HAP-1 (cell line): Measurements from ENCODE around the gene CCND1.

Experiments used
- DNase-seq, 2 experiments: peaks; one replicate each; pipeline ENCODE4 v3.0.0-alpha.2; 2016 to 2020; ENCODE audit warnings: low spot score in 2 of 2
- H3K27me3 ChIP-seq: fragments of 250-450 bp; sonication (Bioruptor Pico); 2 replicates; pipeline ENCODE4 v1.5.1; 2020; ENCODE audit warnings: low read depth, mild to moderate bottlenecking, moderate library complexity
- H3K36me3 ChIP-seq: fragments of 250-450 bp; sonication (Bioruptor Pico); replicated peaks from 2 replicates; pipeline ENCODE4 v1.5.1; 2020; ENCODE audit warnings: mild to moderate bottlenecking
- H3K4me1 ChIP-seq: fragments of 250-450 bp; sonication (Bioruptor Pico); 2 replicates; pipeline ENCODE4 v1.5.1; 2020; ENCODE audit warnings: mild to moderate bottlenecking
- H3K4me3 ChIP-seq: fragments of 250-450 bp; sonication (Bioruptor Pico); 2 replicates; pipeline ENCODE4 v1.5.1; 2020; ENCODE audit warnings: mild to moderate bottlenecking, moderate library complexity
- H3K9me3 ChIP-seq: fragments of 250-450 bp; sonication (Bioruptor Pico); 2 replicates; pipeline ENCODE4 v1.5.1; 2020; ENCODE audit warnings: mild to moderate bottlenecking, moderate library complexity
- in situ Hi-C: fragments of 300-500 bp; cut with MboI; formaldehyde crosslinking; loops from 3 replicates; pipeline ENCODE4 v1.14.3; 2020; ENCODE audit warnings: low sequenced_read_pairs, inconsistent platforms, mixed read lengths

CCND1 gene

GRCh38 chr11:69640260-69640994, 529 bp upstream of the CCND1 start:
- no peak for DNase-seq
- H3K9me3 ChIP-seq = no peaks in the 10 kb centered on the region
- no peak overlapping the region; the same call in 1 of the 2 replicates for H3K4me3 ChIP-seq
- H3K4me1 ChIP-seq = peaks cover 18% of the 10 kb centered on the region
- in situ Hi-C loops = loop anchor here (5.0 kb wide), 1 partner anchor 533 kb away; no protein-coding TSS in a partner anchor
- H3K27me3 ChIP-seq = peaks cover 59% of the 10 kb centered on the region
- H3K36me3 ChIP-seq = no peaks in the 10 kb centered on the region

DNA sequence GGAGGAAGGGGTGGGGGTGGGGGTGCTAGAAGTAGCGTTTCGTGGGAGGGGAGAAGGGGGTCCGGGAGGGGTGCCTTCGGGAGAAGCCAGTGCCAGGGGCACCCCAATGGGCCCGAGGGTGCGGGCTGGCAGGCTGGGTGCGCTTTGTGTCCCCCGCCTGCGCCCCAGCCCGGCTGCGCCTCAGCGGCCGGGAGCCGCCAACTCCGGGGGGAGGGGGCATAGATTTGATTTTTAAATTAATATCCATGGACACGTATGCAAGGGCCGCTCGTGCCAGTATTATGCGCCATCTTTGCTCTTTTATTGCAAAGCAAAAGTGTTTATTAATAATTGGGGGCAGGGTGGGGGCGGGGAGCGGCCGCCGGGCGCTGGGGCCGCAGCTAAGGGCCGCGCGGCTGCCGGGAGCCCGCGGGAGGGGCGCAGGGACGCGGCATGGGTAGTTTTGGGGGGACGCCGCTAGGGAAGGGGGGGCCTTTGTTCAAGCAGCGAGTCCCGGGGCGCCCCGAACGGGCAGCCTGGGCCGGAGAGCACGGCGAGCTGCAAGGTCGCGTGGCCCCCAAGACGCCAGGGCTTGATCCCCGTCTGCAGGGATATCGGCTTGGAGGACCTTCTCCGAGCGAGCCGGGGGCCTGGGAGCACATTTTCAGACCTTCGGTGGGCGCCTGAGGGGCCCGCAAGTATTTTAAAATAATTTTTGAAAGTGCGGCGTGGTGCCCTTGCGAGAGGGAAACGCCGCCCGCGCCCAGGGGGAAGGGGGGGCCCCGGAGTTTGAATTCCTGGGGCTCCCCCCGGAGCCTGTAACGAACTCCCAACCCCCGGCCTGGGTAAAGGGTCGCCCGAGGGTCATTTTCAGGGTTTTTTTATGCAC, 959 bp downstream of the CCND1 start:
- in situ Hi-C loops = loop anchor here (5.0 kb wide), 1 partner anchor 535 kb away; no protein-coding TSS in a partner anchor
- peak overlapping the region; percentile 34 for H3K4me3 ChIP-seq
- peaks cover 59% of the 10 kb centered on the region for H3K27me3 ChIP-seq
- H3K9me3 ChIP-seq = no peaks in the 10 kb centered on the region
- DNase-seq = no peak
- no peaks in the 10 kb centered on the region for H3K36me3 ChIP-seq
- peaks cover 11% of the 10 kb centered on the region for H3K4me1 ChIP-seq

DNA sequence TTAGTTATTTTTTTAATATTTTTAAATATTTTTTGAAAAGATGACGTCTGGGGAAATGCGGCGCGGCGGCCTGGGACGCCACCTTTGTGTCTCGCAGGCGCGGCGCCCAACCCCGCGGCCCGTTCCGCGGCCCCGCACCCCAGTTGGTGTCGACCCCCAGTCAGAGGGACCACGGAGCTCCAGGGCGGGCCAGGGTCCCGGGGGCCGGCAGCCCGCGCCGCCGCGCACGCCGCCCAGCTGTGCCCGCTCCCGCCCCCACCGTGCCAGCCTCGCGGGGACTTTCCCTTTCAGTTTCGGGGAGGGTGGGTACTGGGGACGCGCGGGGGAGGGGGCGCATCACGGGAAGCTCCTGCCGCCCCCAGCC, 1.6 kb downstream of the CCND1 start:
- H3K27me3 ChIP-seq = peaks cover 53% of the 10 kb centered on the region
- H3K9me3 ChIP-seq = no peaks in the 10 kb centered on the region
- peaks cover 11% of the 10 kb centered on the region for H3K4me1 ChIP-seq
- no peaks in the 10 kb centered on the region for H3K36me3 ChIP-seq
- in situ Hi-C loops = loop anchor here (5.0 kb wide), 1 partner anchor 535 kb away; no protein-coding TSS in a partner anchor
- peak overlapping the region; percentile 34 for H3K4me3 ChIP-seq
- DNase-seq = no peak

DNA sequence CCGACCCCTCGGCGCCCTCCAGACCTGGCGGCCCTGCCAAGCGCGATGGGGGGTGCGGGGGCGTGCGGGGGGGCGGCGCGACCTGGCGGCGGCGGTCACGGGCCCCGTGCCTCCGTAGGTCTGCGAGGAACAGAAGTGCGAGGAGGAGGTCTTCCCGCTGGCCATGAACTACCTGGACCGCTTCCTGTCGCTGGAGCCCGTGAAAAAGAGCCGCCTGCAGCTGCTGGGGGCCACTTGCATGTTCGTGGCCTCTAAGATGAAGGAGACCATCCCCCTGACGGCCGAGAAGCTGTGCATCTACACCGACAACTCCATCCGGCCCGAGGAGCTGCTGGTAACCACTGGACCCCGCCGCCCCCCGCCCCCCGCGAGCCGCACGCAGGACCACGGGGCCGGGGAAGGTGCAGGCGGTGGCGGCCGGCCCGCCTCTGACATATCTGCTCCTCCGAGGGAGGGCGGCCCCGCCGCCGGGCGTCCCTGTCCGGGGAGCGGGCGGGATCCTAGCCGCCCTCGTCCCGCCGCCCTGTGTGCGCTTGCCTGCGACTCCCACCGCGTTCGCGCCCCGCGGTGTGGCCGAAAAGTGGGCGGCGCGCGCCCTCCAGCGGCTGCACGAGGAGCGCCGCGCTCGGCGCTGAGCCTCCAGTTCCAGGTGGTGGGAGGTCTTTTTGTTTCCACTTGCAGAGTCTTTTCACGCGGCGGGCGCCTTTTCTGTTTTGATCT, 2.1 kb downstream of the CCND1 start:
- Histone ChIP-seq H3K27me3 (peaks cover 48% of the 10 kb centered on the region), H3K4me3 (peak overlapping the region; percentile 34)
- in situ Hi-C loops = loop anchor here (5.0 kb wide), 1 partner anchor 536 kb away; no protein-coding TSS in a partner anchor

DNA sequence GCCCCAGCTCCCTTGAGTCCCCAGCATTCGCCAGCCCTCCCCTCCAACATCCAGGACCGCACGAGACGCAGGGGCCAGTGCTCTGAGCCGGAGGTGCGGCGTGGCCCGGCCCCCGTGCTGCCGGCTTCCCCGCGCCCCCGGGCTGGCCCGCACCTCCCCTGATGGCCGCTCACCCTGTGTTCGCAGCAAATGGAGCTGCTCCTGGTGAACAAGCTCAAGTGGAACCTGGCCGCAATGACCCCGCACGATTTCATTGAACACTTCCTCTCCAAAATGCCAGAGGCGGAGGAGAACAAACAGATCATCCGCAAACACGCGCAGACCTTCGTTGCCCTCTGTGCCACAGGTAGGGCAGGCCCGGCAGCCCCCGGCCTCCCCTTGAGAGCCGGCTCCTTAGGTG, 2.7 kb downstream of the CCND1 start:
- peak overlapping the region; percentile 34; the same call in 1 of the 2 replicates for H3K4me3 ChIP-seq
- DNase-seq = no peak
- peaks cover 42% of the 10 kb centered on the region for H3K27me3 ChIP-seq
- no peaks in the 10 kb centered on the region for H3K9me3 ChIP-seq
- in situ Hi-C loops = loop anchor here (5.0 kb wide), 1 partner anchor 536 kb away; no protein-coding TSS in a partner anchor
- no peaks in the 10 kb centered on the region for H3K36me3 ChIP-seq
- H3K4me1 ChIP-seq = peaks cover 11% of the 10 kb centered on the region

More for the DNA sequence above, 2.1 kb downstream of the CCND1 start:
- peak; percentile 75 to 85 for DNase-seq
- no peaks in the 10 kb centered on the region for H3K9me3 ChIP-seq
- H3K4me1 ChIP-seq = peaks cover 11% of the 10 kb centered on the region
- H3K36me3 ChIP-seq = no peaks in the 10 kb centered on the region

GRCh38 chr11:69644071-69644961, 3.4 kb downstream of the CCND1 start:
- H3K4me1 ChIP-seq = peaks cover 11% of the 10 kb centered on the region
- H3K4me3 ChIP-seq = no peak overlapping the region
- peaks cover 35% of the 10 kb centered on the region for H3K27me3 ChIP-seq
- H3K36me3 ChIP-seq = no peaks in the 10 kb centered on the region
- in situ Hi-C loops = loop anchor here (5.0 kb wide), 1 partner anchor 537 kb away; no protein-coding TSS in a partner anchor
- no peaks in the 10 kb centered on the region for H3K9me3 ChIP-seq
- DNase-seq = peak in 1 of 2 experiments; percentile 55

DNA sequence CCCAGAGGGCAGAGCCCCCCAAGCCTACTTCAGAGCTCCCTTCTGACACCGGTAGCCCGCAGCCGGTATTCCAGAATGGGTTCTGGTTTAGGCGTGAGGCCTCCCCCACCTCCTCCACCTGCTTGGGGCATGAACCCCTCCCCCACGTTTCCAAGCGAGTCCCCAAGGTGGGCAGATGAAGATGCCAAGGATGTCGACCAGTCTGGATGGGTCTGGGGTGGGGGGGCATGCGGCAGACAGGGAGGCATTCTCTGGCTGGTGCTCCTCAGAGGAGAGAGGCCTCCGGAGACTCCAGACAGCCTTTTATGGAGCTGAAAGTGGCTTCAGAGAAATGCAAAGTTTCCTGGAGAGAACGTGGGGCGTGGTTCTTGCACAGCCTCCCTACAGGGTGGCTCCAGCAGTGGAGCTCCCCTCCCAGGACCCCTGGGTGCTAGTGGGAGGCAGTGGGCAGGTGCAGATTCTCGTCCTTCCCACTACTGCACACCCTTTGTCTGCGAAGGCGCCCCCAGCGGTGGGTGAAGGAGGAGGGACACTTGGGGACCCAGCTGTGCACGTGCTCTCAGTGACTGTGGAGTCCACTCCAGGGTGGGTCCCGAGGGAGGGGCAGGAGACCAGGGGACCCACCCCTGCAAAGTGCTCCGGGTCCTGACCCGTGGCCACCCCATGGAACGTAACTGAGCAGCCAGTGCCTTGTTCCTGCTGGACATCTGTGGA, 4.2 kb downstream of the CCND1 start:
- Histone ChIP-seq H3K4me3 (no peak overlapping the region), H3K36me3 (no peaks in the 10 kb centered on the region), H3K4me1 (peaks cover 11% of the 10 kb centered on the region), H3K9me3 (no peaks in the 10 kb centered on the region), H3K27me3 (peaks cover 29% of the 10 kb centered on the region)
- in situ Hi-C loops = loop anchor here (5.0 kb wide), 1 partner anchor 538 kb away; no protein-coding TSS in a partner anchor
- DNase-seq = no peak

GRCh38 chr11:69645801-69646492, 5.0 kb downstream of the CCND1 start:
- in situ Hi-C loops = no loop called here
- no peak overlapping the region for H3K4me3 ChIP-seq
- H3K9me3 ChIP-seq = no peaks in the 10 kb centered on the region
- DNase-seq = no peak
- H3K4me1 ChIP-seq = peaks cover 8% of the 10 kb centered on the region; the same call in 1 of the 2 replicates
- H3K36me3 ChIP-seq = no peaks in the 10 kb centered on the region
- H3K27me3 ChIP-seq = peaks cover 22% of the 10 kb centered on the region

DNA sequence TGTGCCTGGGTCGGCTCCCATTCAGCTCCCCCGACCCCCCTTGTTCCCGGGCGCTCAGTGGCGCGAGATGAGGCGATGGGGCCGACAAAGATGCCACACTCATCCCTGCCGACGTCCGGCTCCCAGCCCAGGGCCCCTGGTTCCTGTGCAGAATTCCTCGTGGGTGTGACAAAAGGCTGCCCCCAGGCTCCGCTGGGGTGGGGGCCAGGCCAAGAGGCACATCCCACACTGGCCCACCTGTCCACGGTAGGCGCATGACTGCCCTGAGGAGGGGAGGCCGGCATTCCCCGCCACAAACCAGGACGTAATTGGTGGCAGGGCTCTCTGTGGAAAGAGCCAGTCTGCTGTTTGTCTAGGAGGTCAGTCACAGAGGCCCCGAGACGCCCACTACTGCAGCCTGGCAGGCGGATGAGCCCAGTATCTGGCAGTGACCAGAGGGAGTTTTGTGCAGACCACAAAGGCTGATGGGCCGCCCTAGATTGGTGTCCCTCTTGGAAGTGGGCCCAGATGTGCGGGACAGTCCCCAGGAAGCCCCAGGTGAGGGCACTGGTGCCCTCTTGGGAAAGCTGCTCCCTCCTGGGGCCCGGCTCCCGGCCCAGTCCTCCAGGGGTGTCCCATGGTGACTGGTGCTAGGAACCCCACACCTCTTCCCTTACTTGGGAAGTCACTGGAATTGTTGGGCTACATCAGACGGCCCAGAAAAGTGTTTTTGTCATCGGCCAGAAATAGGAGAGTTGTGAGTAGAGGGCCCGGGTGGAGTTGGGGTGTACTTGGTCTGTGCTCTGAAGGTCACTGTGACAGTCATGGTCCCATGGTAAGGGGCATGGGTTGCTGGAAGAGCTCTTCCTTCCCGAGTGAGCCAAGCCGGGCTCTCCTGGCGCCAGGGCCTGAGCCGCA, 5.8 kb downstream of the CCND1 start:
- in situ Hi-C loops = no loop called here
- H3K4me1 ChIP-seq = peaks cover 8% of the 10 kb centered on the region; the same call in 1 of the 2 replicates
- no peak for DNase-seq
- H3K27me3 ChIP-seq = peaks cover 15% of the 10 kb centered on the region
- H3K4me3 ChIP-seq = no peak overlapping the region
- no peaks in the 10 kb centered on the region for H3K36me3 ChIP-seq
- H3K9me3 ChIP-seq = no peaks in the 10 kb centered on the region

DNA sequence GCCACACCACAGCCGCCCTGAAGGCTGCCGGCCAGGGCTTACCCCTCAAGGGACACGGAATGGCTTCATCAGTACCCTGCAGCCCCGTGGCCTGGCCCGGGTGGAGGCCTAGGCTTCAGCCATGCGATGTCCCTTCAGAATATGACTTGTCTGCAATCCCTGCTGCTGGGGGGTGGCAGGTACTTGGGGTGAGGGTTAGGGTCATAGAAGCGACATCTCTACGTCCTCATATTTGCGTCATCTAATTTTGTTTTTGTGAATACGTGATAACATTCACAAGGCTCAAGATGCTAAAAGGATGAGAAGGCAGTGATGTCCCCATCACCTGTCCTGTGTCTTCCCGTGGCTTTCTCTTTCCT, 6.4 kb downstream of the CCND1 start:
- DNase-seq = no peak
- H3K9me3 ChIP-seq = no peaks in the 10 kb centered on the region
- peaks cover 9% of the 10 kb centered on the region for H3K27me3 ChIP-seq
- no peaks in the 10 kb centered on the region for H3K36me3 ChIP-seq
- in situ Hi-C loops = no loop called here
- H3K4me1 ChIP-seq = peaks cover 8% of the 10 kb centered on the region; the same call in 1 of the 2 replicates
- no peak overlapping the region for H3K4me3 ChIP-seq
